GM11168 (cell line): ENCODE results near the gene PORCN.

Experiments
- in situ Hi-C: fragments of 300-500 bp; cut with MboI; formaldehyde crosslinking; loops from one replicate; pipeline ENCODE4 v1.12.0; 2022; ENCODE audit warnings: low sequenced_read_pairs; ENCODE audit not compliant: unreplicated experiment

Gene PORCN

GRCh38 chrX:48475296-48475695 lies 33.5 kb upstream of the PORCN start:
- in situ Hi-C loops = no loop called here

GRCh38 chrX:48475774-48476577 lies 32.8 kb upstream of the PORCN start, which contains the start of gene FTSJ1:
TSS of gene FTSJ1 (plus strand) at chrX:48476199. CDS start at chrX:48478048, 1,849 bp downstream.
- in situ Hi-C loops = no loop called here

GRCh38 chrX:48476919-48477318 lies 31.9 kb upstream of the PORCN start:
- in situ Hi-C loops = no loop called here

DNA sequence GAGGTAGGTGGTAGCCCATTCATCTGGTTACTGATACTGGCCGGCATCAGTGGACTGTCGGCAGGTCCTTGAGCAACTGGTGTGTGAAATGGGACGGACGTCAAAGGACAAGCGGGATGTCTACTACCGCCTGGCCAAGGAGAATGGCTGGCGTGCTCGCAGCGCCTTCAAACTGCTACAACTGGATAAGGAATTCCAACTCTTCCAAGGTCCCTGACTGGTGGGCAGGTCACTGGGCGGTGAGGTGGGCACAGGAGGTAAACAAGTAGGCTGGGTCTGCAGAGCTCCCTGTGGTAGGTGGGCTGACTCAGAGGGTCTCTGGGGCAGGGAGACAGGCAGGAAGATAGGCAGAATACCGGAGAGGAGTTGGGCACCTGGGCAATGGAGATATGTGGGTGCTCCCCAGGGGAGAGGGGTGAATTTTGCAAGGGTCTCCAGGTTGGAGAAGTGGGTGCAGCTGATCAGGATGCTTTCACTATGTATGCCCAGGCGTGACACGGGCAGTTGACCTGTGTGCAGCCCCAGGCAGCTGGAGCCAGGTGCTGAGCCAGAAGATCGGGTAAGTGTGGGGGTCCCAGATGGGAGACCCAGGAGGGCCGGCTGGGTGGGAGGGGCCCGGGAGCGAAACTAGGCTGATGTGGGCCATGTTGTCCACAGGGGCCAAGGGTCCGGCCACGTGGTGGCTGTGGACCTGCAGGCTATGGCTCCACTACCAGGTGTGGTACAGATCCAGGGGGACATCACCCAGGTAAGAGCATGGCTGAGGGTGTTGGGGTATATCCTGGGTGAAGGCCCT lies 30.6 kb upstream of the PORCN start:
- in situ Hi-C loops = no loop called here

DNA sequence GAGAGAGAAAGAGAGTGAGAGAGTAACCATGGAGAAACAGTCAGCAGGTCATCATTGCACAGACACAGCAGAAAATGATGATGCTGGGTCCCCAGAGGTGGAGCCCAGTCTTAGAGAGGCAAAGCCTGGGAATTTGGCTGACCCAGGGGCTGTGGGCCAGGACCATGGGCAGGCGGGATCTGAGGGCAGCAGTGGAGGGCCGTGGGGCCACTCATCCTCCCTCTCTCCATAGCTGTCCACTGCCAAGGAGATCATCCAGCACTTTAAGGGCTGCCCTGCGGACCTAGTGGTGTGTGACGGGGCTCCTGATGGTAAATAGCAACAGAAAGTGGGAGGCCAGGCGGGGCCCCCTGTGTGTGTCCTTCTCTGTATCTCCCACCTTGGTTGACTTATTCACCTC lies 30.0 kb upstream of the PORCN start:
- in situ Hi-C loops = no loop called here

- in situ Hi-C loops = no loop called here
Measured at GRCh38 chrX:48480142-48480541, 28.6 kb upstream of the PORCN start.

- in situ Hi-C loops = no loop called here
Measured at GRCh38 chrX:48480583-48480982, 28.2 kb upstream of the PORCN start.

- in situ Hi-C loops = no loop called here
Measured at GRCh38 chrX:48482526-48482925, 26.3 kb upstream of the PORCN start.

DNA sequence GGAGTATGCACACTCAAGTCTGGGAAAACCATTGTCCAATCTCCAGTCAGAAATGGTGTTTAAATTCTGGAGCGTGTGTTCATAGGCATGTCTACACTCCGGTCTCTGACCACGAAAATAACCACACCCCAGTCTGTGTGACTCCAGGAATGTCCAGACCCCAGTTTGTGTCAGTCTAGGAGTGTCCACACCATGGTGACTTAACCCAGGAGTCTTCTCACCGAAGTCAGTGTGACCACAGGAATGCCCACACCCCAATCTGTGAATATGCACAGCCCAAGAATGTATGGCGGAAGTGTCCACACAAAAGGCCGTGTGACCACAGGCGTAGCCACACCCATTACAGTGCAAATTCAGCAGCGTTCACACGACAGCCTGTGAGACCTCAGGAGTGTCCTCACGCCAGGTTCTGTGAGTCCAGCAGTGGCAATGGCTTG lies 21.4 kb upstream of the PORCN start:
- in situ Hi-C loops = no loop called here

- in situ Hi-C loops = no loop called here
Measured at GRCh38 chrX:48488034-48488433, 20.8 kb upstream of the PORCN start.

GRCh38 chrX:48489296-48489695 lies 19.5 kb upstream of the PORCN start:
- in situ Hi-C loops = no loop called here

- in situ Hi-C loops = no loop called here
Measured at GRCh38 chrX:48489892-48490291, 18.9 kb upstream of the PORCN start.

- in situ Hi-C loops = no loop called here
Measured at GRCh38 chrX:48490661-48491060, 18.1 kb upstream of the PORCN start.

DNA sequence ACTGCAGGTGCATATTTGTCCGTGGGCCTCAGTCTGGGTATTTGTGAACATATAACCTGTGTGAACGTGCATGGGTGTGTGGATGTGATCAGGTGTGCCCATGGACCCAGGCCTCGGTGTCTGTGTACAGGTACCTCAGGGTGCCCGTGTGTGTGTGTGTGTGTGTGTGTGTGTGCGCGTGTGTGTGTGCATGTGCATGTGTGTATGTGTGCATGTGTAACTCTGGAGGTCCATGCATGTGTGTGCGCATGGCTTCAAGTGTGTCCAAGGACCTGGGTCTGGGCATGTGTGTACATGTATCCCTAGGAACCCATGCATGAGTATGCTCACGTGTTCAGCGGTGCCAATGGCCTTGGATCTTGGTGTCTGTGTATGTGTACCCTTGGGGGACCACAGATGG lies 17.0 kb upstream of the PORCN start:
- in situ Hi-C loops = no loop called here

- in situ Hi-C loops = no loop called here
Measured at GRCh38 chrX:48492293-48492910, 16.4 kb upstream of the PORCN start.

GRCh38 chrX:48493890-48494364 lies 14.9 kb upstream of the PORCN start:
- in situ Hi-C loops = no loop called here

- in situ Hi-C loops = no loop called here
Measured at GRCh38 chrX:48496660-48497059, 12.1 kb upstream of the PORCN start.

GRCh38 chrX:48497871-48498270 lies 10.9 kb upstream of the PORCN start:
- in situ Hi-C loops = no loop called here

DNA sequence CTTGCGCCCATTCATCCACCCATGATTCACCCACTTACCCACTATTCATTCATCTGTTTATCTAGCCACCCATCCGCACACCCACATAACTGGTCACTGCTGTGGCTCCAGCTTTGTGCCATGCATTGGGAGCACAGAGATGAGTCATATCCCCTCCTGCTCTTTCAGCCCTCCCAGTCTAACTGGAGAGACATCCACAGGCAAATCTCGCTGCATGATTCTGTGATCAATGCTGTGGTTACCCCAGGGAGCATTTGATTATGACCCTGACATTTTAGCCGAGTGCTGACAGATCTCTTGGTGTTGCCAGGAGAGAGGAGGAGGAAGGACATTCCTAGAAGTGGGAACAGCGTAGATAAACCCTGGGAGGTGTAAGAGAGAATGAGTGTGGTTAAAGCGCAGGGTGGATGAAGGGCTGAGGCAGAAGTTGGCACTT lies 10.4 kb upstream of the PORCN start:
- in situ Hi-C loops = no loop called here

DNA sequence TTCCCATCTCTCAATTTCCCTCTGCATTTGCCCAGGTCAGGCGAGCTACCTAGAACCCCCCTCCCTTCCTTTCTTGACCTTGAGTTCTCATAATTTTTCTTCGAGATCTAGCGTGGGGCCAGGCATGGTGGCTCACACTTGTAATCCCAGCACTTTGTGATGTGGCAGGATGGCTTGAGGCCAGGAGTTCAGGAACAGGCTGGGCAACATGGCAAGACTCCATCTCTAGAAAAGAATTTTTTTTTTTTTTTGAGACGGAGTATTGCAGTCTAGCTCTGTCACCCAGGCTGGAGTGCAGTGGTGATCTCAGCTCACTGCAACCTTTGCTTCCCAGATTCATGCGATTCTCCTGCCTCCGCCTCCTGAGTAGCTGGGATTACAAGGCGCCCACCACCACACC lies 4.5 kb upstream of the PORCN start:
- in situ Hi-C loops = no loop called here

GRCh38 chrX:48505481-48505880 lies 3.3 kb upstream of the PORCN start:
- in situ Hi-C loops = no loop called here
